ENCODE data around the gene EDARADD. TPM values are rescaled to one million over a fixed set of nuclear protein-coding genes. Genes with fewer than 3 reads are reported as not detected.

The EDARADD gene
- total and polyA plus RNA-seq, 2 of the 13 experiments (the other 11 are each of a cell fraction or from before 2014, with no cell fraction given) = 0.03 TPM; not detected in 1

DNA sequence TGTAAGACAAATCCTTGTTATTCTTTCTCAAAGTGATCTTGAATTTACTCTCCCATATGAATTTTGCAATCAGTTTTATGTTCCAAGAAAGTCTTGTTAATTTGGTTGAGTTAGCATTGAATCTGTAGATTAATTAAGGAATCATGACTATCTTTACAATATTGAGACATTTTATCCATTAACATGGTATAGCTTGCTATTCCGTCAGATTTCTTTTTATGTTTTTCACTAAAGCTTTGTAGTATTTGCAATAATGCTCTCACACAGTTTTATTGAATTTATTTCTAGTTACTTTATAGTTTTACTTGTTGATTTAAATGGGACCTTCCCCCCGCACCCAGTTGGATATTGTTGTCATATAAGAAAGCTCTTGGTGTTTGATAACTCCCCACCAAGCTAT lies 5.8 kb upstream of the EDARADD start (continued):
- TF ChIP-seq ZNF773 (CRISPR knock-in tag; IDR thresholded peaks at IDR 0.05; ENCODE audit: borderline replicate concordance) (no peak), RARA (CRISPR knock-in tag; IDR thresholded peaks at IDR 0.05) (no peak), TCF7 (IDR thresholded peaks at IDR 0.05; ENCODE audit: low read depth) (no peak)

DNA sequence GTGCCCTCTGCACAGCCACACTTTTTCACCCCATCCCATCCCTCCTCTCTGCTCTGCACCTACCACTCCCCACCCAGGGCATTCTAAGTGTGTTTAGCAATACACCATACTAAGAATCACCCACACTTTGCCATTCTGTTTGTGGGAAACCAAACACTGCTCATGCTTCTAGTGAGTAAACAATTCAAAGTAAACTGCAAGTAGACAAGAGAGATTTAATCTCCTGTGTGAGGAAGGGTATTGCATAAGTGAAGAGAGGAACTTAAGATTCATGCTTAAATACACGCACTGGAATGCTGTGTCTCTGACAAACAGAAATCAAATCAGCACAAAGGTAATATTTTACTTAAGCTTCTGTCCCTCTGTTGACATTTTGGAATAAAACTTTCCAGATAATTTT lies 4.8 kb upstream of the EDARADD start:
- ChIA-PET CTCF (ENCODE audit: low intra/inter-chr PET ratio, low total read pairs) (no interaction called here), POLR2A (no interaction called here)
- H3K9me3 ChIP-seq (ENCODE audit: low read length) = no peaks in the 10 kb centered on the region
- peaks cover 0 to 15% of the 10 kb centered on the region in 2 experiments; a peak in 4 of 5 replicates for H3K27me3 ChIP-seq (ENCODE audit: control insufficient read depth in 1 of 2, insufficient read depth in 2 of 2, low read length in 2 of 2)
- H3K79me2 ChIP-seq (ENCODE audit: insufficient read depth, low read length) = no peaks in the 10 kb centered on the region
- in situ Hi-C loops (cut with HindIII; ENCODE audit: extremely low pct_ligation_motif_present, low pct_unique_long_range_greater_than_20kb) = no loop called here
- H3K36me3 ChIP-seq (replicated peaks in 1 of 2; ENCODE audit: control insufficient read depth in 1 of 2, insufficient read depth in 2 of 2, low read length in 2 of 2) = no peaks in the 10 kb centered on the region
- H4K20me1 ChIP-seq (ENCODE audit: insufficient read depth, low read length) = no peaks in the 10 kb centered on the region
- ATAC-seq = no peak
- no peak overlapping the region for H2AFZ ChIP-seq (ENCODE audit: low read length)
- intact Hi-C loops (cut with micrococcal nuclease; ENCODE audit: unreplicated experiment) = no loop called here
- no peak overlapping the region for H3K27ac ChIP-seq (ENCODE audit: extremely low read length, insufficient read depth, low read length)
- H3K4me1 ChIP-seq (ENCODE audit: insufficient read depth, low read length) = peaks cover 11% of the 10 kb centered on the region
- no peak for FAIRE-seq
- WGBS (ENCODE audit: low lambda C conversion rate) = 4% methylated on average over 1 of the region's 1 CpG
- no peak overlapping the region for H3K9ac ChIP-seq (ENCODE audit: insufficient read depth, low read depth, low read length)
- BruUV-seq (replicated peaks) = no TSS peak
- no peak overlapping the region for H3K4me2 ChIP-seq (ENCODE audit: low read depth, low read length)
- no peak for DNase-seq (ENCODE audit: low spot score)
- H3K4me3 ChIP-seq (replicated peaks in 1 of 3; ENCODE audit: insufficient read depth in 1 of 3, low read depth in 2 of 3, low read length in 3 of 3) = no peak overlapping the region
- TF ChIP-seq SNRNP70 (IDR thresholded peaks at IDR 0.05; ENCODE audit: low read depth, low read length) (no peak), CC2D1A (CRISPR knock-in tag; IDR thresholded peaks at IDR 0.05) (no peak), FOXP1 (IDR thresholded peaks at IDR 0.05) (no peak), FOXP1 (CRISPR knock-in tag; IDR thresholded peaks at IDR 0.05) (peak; percentile 32; the same call in 1 of the 2 replicates), SOX6 (IDR thresholded peaks at IDR 0.05) (no peak), SOX6 (CRISPR knock-in tag; IDR thresholded peaks at IDR 0.05) (peak; percentile 21; the same call in 1 of the 2 replicates), ZNF17 (CRISPR knock-in tag; IDR thresholded peaks at IDR 0.05) (no peak)

DNA sequence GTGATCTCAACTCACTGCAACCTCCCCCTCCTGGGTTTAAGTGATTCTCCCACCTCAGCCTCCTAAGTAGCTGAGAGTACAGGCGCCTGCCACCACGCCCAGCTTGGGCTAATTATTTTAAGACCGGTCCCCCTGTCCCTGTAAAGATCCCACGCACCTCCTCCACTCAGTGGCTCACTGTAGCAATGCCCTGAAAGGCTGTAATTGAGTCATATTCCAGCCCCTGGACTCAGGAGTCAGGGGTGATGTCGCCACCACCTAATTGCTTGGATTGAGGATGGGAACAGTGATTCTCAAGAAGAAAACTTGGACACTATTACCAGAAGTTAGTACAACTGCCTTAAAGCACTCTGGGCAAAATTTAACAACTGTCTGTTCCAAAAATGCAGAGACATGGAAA lies 3.1 kb upstream of the EDARADD start:
- ATAC-seq = no peak
- Histone ChIP-seq H3K27me3 (ENCODE audit: control insufficient read depth in 1 of 2, insufficient read depth in 2 of 2, low read length in 2 of 2) (peaks cover 4 to 33% of the 10 kb centered on the region in 2 experiments), H3K27ac (ENCODE audit: extremely low read length, insufficient read depth, low read length) (no peak overlapping the region), H4K20me1 (ENCODE audit: insufficient read depth, low read length) (no peaks in the 10 kb centered on the region), H3K4me1 (ENCODE audit: insufficient read depth, low read length) (peaks cover 23% of the 10 kb centered on the region), H3K79me2 (ENCODE audit: insufficient read depth, low read length) (no peaks in the 10 kb centered on the region), H3K9me3 (ENCODE audit: low read length) (no peaks in the 10 kb centered on the region), H2AFZ (ENCODE audit: low read length) (no peak overlapping the region), H3K4me2 (ENCODE audit: low read depth, low read length) (no peak overlapping the region), H3K36me3 (replicated peaks in 1 of 2; ENCODE audit: control insufficient read depth in 1 of 2, insufficient read depth in 2 of 2, low read length in 2 of 2) (no peaks in the 10 kb centered on the region), H3K4me3 (replicated peaks in 1 of 3; ENCODE audit: insufficient read depth in 1 of 3, low read depth in 2 of 3, low read length in 3 of 3) (no peak overlapping the region), H3K9ac (ENCODE audit: insufficient read depth, low read depth, low read length) (no peak overlapping the region)
- intact Hi-C loops (cut with micrococcal nuclease; ENCODE audit: unreplicated experiment) (no loop called here), in situ Hi-C loops (cut with HindIII; ENCODE audit: extremely low pct_ligation_motif_present, low pct_unique_long_range_greater_than_20kb) (no loop called here)
- BruUV-seq (replicated peaks) = no TSS peak
- DNase-seq (ENCODE audit: low spot score) = no peak
- WGBS (ENCODE audit: low lambda C conversion rate) = 21% methylated on average over 5 of the region's 5 CpGs
- POLR2A ChIA-PET = no interaction called here
- no peak for FAIRE-seq
- CTCF ChIA-PET (ENCODE audit: low intra/inter-chr PET ratio, low total read pairs) = no interaction called here
- TF ChIP-seq ZSCAN12 (CRISPR knock-in tag; IDR thresholded peaks at IDR 0.05) = no peak
- TF ChIP-seq BCL6 (CRISPR knock-in tag; IDR thresholded peaks at IDR 0.05) = no peak
- no peak for TF ChIP-seq CREB1 (IDR thresholded peaks at IDR 0.05)
- TF ChIP-seq CREB1 (CRISPR knock-in tag; IDR thresholded peaks at IDR 0.05) = no peak
- no peak for TF ChIP-seq KLF9 (CRISPR knock-in tag; IDR thresholded peaks at IDR 0.05; ENCODE audit: low read depth)
- TF ChIP-seq ZNF367 (CRISPR knock-in tag; IDR thresholded peaks at IDR 0.05; ENCODE audit: borderline replicate concordance) = no peak
- TF ChIP-seq ZFYVE20 (CRISPR knock-in tag; IDR thresholded peaks at IDR 0.05; ENCODE audit: borderline replicate concordance, low read depth) = no peak
- TF ChIP-seq ZNF251 (CRISPR knock-in tag; IDR thresholded peaks at IDR 0.05) = no peak
- TF ChIP-seq, protein P1, sequence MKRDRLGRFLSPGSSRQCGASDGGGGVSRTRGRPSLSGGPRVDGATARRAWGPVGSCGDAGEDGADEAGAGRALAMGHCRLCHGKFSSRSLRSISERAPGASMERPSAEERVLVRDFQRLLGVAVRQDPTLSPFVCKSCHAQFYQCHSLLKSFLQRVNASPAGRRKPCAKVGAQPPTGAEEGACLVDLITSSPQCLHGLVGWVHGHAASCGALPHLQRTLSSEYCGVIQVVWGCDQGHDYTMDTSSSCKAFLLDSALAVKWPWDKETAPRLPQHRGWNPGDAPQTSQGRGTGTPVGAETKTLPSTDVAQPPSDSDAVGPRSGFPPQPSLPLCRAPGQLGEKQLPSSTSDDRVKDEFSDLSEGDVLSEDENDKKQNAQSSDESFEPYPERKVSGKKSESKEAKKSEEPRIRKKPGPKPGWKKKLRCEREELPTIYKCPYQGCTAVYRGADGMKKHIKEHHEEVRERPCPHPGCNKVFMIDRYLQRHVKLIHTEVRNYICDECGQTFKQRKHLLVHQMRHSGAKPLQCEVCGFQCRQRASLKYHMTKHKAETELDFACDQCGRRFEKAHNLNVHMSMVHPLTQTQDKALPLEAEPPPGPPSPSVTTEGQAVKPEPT (CRISPR knock-in tag; IDR thresholded peaks at IDR 0.05; ENCODE audit: low read depth) = no peak
- TF ChIP-seq ARID2 (CRISPR knock-in tag; IDR thresholded peaks at IDR 0.05; ENCODE audit: borderline replicate concordance) = no peak

All from HepG2 (cell line).